LNCAP (cell line): ENCODE data around the gene NUMB.

Experiments
- TF ChIP-seq, protein P1 (sequence below): fragments of 450-650 bp; IDR thresholded peaks from 2 replicates; pipeline ENCODE4 v1.5.1; 2017; ENCODE audit warnings: mild to moderate bottlenecking

Gene NUMB

DNA sequence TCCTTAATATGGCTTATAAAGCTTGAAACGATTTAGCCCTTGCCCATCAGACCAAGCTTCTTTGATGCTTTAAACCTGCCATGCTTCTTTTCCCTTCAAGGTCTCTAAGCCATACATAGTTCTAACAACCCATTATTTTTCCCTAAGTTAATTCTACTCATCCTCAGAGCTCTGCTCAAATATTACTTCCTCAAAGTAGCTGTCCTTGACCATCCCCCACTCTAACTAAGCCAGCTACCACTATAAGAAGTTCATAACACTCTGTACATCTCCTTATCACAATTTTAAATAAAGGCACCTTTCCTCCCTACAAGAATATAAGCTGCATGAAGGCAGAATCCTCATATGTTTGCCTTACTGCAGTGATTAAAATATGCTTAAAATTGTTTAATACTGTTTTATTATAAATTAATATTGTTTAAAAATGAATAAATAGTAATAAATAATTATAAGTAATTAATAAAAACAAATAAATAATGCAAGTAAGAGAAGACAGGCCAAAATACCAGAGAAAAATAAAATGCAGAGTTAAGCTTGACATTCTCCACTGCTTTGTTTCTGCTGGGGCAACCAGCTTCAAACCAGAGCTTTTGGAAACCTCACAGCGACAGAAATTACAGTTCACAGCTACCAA lies 76.8 kb downstream of the NUMB start:
- TF ChIP-seq, protein P1, sequence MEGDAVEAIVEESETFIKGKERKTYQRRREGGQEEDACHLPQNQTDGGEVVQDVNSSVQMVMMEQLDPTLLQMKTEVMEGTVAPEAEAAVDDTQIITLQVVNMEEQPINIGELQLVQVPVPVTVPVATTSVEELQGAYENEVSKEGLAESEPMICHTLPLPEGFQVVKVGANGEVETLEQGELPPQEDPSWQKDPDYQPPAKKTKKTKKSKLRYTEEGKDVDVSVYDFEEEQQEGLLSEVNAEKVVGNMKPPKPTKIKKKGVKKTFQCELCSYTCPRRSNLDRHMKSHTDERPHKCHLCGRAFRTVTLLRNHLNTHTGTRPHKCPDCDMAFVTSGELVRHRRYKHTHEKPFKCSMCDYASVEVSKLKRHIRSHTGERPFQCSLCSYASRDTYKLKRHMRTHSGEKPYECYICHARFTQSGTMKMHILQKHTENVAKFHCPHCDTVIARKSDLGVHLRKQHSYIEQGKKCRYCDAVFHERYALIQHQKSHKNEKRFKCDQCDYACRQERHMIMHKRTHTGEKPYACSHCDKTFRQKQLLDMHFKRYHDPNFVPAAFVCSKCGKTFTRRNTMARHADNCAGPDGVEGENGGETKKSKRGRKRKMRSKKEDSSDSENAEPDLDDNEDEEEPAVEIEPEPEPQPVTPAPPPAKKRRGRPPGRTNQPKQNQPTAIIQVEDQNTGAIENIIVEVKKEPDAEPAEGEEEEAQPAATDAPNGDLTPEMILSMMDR, result no peak

DNA sequence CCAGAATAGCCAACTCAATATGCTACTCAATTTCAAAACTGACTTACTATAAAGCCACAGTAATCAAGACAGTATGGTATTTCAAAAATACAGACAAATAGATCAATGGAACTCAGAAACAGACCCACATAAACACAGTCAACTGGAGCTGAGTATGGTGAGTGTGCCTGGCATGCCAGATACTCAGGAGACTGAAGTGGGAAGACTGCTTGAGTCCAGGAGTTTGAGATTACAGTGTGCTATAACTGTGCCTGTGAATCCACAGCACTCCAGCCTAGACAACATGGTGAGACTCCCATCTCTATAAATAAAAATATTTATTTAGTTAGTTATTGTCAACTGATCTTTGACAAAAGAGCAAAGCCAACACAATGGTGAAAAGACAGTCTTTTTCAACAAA lies 81.8 kb downstream of the NUMB start:
- TF ChIP-seq, protein P1, result no peak

DNA sequence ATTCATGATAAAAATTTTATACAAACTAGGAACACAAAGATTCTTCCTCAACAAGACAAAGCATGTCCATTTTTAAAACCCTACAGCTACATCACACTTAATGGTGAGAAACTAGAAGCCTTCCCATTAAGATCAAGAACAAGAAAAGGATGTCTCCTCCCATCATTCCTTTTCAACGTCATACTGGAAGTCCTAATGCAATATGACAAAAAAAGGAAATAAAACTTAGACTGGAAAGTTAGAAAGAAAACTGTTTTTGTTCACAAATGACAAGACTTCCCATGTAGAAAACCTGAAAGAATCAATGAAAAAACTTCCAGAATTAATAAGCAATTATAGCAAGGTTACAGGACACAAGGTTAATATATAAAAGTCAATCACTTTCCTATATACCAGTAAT lies 82.5 kb downstream of the NUMB start:
- TF ChIP-seq, protein P1, result no peak

GRCh38 chr14:73374218-73374617 lies 84.1 kb downstream of the NUMB start:
- TF ChIP-seq, protein P1, result no peak

- TF ChIP-seq, protein P1, result no peak
These were observed 85.8 kb downstream of the NUMB start for GRCh38 chr14:73372529-73372928.

- TF ChIP-seq, protein P1, result no peak
These were observed 87.8 kb downstream of the NUMB start for GRCh38 chr14:73370561-73370960.

DNA sequence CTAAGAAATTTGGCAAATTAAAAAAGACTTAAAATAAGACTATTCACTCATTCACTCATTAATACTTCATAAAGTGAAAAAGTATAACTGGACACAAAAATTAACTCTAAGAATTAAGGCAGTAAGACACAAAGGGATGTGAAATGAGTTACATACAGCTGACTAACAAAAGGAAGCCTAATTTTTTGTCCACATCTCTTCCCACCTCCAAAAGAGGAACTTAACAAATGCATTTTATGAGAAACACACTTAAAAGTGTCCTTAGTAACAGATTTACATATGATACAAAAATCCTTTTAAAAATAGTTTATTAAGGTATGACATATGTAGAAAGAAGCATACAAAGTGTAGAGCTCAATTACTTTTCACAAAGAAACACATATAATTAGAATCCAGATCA lies 88.9 kb downstream of the NUMB start:
- TF ChIP-seq, protein P1, result no peak

DNA sequence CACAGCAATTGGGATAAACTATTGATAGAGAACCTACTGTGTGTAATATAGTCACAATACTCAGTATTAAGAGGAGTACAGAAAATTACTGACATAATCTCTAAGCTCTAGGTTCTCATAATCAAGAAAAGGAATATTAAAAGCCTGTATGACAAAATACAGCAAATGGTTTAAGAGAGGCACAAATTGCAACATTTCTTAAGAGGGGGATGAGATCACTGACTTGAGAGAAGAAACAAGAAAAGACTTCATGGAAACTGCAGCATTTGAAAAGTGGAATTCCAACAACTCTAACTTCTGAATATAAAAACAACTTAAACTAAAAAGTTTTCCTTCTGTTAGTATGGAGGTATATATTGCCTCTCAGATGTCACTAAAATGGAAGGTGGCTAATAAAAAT lies 89.7 kb downstream of the NUMB start:
- TF ChIP-seq, protein P1, result no peak
